OCI-LY1 (cell line): ENCODE data around the gene CETN1.

Source experiments
- EZH2 ChIP-seq: fragments of 200-600 bp; sonication (generic), shearing (Covaris generic); IDR thresholded peaks from 2 replicates; pipeline ENCODE4 v1.8.0; 2017; ENCODE audit warnings: borderline replicate concordance, mixed run types, mild to moderate bottlenecking, antibody characterized with exemption, low read length, moderate library complexity, mixed read lengths
- TF ChIP-seq, protein P1 (sequence below): fragments of 200-600 bp; sonication (generic), shearing (Covaris generic); IDR thresholded peaks from 2 replicates; pipeline ENCODE4 v1.5.1; 2017; ENCODE audit warnings: mild to moderate bottlenecking, antibody characterized with exemption, low read length, moderate library complexity, mixed read lengths

DNA sequence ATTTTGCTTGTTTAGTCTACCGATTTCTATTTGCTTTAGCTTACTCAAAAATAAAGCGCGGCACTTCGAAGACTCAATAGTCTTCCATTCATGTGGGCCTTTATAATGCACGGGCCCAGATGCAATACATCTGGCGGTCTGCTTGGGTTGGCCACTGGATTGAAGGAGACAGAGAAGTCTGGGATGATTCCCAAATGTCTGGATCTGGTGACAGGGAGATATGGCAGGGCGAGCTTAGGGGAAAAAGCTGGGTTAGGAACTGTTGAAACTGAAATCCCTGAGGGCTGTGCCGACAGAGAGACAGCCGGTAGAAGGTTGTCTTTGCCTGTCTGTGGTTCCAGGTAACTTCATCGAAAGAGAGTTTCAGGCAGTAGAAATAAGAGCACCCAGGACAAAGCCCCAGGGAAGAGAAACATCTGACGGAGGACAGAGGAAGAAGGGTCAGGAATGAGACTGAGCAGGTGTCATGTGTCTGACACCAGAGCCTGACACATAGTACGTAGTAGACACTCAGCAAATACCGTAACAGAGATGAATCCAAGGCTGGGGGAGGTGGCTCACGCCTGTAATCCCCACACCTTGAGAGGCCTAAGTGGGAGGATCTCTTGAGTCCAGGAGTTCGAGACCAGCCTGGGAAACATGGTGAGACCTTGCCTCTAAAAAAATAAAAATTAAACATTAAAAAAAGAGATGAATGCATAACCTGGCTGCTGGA is 30.2 kb downstream of the CETN1 start:
- TF ChIP-seq, protein P1, sequence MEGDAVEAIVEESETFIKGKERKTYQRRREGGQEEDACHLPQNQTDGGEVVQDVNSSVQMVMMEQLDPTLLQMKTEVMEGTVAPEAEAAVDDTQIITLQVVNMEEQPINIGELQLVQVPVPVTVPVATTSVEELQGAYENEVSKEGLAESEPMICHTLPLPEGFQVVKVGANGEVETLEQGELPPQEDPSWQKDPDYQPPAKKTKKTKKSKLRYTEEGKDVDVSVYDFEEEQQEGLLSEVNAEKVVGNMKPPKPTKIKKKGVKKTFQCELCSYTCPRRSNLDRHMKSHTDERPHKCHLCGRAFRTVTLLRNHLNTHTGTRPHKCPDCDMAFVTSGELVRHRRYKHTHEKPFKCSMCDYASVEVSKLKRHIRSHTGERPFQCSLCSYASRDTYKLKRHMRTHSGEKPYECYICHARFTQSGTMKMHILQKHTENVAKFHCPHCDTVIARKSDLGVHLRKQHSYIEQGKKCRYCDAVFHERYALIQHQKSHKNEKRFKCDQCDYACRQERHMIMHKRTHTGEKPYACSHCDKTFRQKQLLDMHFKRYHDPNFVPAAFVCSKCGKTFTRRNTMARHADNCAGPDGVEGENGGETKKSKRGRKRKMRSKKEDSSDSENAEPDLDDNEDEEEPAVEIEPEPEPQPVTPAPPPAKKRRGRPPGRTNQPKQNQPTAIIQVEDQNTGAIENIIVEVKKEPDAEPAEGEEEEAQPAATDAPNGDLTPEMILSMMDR, result no peak
- no peak for TF ChIP-seq EZH2
